GM10266 (cell line): ENCODE data around the gene DYNLT3.

Experiments
- DNase-seq: peaks from one replicate; pipeline ENCODE4 v3.0.0; 2012; ENCODE audit errors: extremely low spot score
- TF ChIP-seq, protein P1 (sequence below): IDR thresholded peaks from 2 replicates; pipeline ENCODE4 v1.5.1; 2012; ENCODE audit warnings: mild to moderate bottlenecking, low read depth; ENCODE audit not compliant: control insufficient read depth, insufficient read depth; ENCODE audit errors: missing control alignments

DYNLT3 gene

DNA sequence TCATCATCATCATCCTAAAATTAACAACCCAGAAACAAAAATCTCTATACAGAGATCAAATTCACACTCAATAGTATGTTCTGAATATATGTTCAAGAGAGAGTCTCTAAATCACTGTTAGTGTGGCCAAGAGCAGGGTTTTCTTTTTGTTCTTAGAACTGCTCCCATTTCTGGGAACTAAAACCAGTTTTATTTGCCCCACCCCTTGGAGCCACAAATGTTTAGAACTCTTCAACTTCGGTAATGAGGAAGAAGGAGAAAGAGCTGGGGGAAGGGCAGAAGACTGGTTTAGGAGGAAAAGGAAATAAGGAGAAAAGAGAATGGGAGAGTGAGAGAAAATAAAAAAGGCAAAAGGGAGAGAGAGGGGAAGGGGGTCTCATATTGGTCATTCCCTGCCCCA lies 35.3 kb downstream of the DYNLT3 start:
- TF ChIP-seq, protein P1, sequence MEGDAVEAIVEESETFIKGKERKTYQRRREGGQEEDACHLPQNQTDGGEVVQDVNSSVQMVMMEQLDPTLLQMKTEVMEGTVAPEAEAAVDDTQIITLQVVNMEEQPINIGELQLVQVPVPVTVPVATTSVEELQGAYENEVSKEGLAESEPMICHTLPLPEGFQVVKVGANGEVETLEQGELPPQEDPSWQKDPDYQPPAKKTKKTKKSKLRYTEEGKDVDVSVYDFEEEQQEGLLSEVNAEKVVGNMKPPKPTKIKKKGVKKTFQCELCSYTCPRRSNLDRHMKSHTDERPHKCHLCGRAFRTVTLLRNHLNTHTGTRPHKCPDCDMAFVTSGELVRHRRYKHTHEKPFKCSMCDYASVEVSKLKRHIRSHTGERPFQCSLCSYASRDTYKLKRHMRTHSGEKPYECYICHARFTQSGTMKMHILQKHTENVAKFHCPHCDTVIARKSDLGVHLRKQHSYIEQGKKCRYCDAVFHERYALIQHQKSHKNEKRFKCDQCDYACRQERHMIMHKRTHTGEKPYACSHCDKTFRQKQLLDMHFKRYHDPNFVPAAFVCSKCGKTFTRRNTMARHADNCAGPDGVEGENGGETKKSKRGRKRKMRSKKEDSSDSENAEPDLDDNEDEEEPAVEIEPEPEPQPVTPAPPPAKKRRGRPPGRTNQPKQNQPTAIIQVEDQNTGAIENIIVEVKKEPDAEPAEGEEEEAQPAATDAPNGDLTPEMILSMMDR, result no peak
- no peak for DNase-seq

DNA sequence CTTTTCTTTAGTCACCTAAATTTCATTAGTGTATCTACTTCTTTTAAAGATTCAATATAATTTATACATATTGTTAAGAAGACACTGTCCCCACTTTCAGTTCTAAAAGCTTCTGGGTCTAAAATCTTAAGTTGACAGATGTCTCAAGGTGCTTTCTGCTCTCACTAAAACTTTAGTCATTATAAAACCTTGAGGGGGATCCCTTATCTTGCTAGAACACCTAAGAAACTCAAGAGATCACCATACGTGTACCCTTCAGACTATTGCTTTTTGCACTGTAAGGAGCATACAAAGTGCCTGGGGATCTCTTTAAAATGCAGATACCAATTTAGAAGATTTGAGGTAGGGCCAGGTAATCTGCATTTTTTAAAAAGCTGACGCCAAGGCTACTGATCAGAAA lies 37.4 kb downstream of the DYNLT3 start:
- TF ChIP-seq, protein P1, result no peak
- DNase-seq, result no peak

DNA sequence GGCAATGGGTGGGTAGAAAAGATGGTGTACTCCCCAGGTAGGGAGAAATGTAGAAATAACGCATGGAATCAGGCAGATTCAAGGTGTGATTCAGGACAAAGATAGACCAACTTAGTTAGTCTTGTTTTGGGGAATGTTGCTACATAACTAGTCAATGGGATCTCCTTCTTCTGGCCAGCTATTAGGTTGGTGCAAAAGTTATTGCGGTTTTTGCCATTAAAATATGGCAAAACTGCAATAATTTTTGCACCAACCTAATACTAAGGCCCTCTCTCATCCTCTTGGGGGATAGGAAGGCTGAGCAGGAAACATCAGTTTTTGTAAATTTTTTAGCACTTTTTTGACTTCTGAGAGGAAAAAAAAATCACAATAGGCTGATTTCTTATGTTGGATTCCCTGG lies 44.3 kb downstream of the DYNLT3 start:
- TF ChIP-seq, protein P1, result no peak

DNA sequence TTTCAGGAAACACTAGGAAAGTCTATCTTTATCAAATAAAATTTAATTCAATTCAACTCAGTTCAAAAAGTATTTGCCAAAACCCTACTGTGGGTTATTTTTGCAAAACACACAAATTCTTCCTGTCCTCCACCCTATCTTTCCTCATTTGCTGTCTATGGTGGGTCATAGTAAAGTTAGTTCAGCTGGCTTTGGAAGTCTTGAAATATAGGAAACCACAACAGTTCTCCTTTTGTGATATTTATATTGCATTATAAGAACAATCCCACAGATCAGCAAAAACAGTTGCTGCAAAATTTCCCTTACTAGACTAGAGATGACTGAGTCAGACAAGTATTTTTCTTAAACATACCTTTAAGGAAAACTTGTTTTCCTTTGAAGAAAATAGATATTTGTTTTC lies 45.3 kb downstream of the DYNLT3 start:
- TF ChIP-seq, protein P1, result no peak
- DNase-seq, result no peak

More for the DNA sequence above, 44.3 kb downstream of the DYNLT3 start:
- DNase-seq, result no peak

- DNase-seq, result no peak
- TF ChIP-seq, protein P1, result no peak
Observed at GRCh38 chrX:37800717-37801116, 46.7 kb downstream of the DYNLT3 start.

- TF ChIP-seq, protein P1, result no peak
- no peak for DNase-seq
Observed at GRCh38 chrX:37799936-37800335, 47.4 kb downstream of the DYNLT3 start.

- TF ChIP-seq, protein P1, result no peak
- no peak for DNase-seq
Observed at GRCh38 chrX:37796805-37797204, 50.6 kb downstream of the DYNLT3 start.
